Activated naive CD4-positive, alpha-beta T cell treated with anti-CD3 and anti-CD28 coated beads, Interleukin-2, amount 10 ng/mL, durations not matched to agents 7 days and 5 days (primary cell): Measurements from ENCODE around the gene ATP2B2.

Source experiments
- CTCF ChIA-PET: fragments of 350-600 bp; sonication (Branson Sonifier 250); formaldehyde crosslinking; loops from one replicate; lab custom pipeline; 2021; ENCODE audit warnings: antibody characterized with exemption; lab: Charles Lee
- DNase-seq: peaks from one replicate; pipeline ENCODE4 v3.0.0-alpha.2; 2020
- H3K27ac Mint-ChIP-seq: one replicate; pipeline ENCODE4 v1.8.0; 2021; ENCODE audit warnings: mild to moderate bottlenecking, moderate library complexity, mixed read lengths
- H3K27me3 Mint-ChIP-seq: one replicate; pipeline ENCODE4 v1.8.0; 2021; ENCODE audit warnings: mild to moderate bottlenecking, mixed read lengths
- H3K36me3 Mint-ChIP-seq: one replicate; pipeline ENCODE4 v1.8.0; 2021; ENCODE audit warnings: mixed read lengths
- H3K4me1 Mint-ChIP-seq: one replicate; pipeline ENCODE4 v1.8.0; 2021; ENCODE audit warnings: mixed read lengths
- H3K4me3 Mint-ChIP-seq: one replicate; pipeline ENCODE4 v1.8.0; 2021; ENCODE audit warnings: mild to moderate bottlenecking, moderate library complexity, mixed read lengths
- H3K9me3 Mint-ChIP-seq: one replicate; pipeline ENCODE4 v1.8.0; 2021; ENCODE audit warnings: mixed read lengths

The ATP2B2 gene

DNA sequence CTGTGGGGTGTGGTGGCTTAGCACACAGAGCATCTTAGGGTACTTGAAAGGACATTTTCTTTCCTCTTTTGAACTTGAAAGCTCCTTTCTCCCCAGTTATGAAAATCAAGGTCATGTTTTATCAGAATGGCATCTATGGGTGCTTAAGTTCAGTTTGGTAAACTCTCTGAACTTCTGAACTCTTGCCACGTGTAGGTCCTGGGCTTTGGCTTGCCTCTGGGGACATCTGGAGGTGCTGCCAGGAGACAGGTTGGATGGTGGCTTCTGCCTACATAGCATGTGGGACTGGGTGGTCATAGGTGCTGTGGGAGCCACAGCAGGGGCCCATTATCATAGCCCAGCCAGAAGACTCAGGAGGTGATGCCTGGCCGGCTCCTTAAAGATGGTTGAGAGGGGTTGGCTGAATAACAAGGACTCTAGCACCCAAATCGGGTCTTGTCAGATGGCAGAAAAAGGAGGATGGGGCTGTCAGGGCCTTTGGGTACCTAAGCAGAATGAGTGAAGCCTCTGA lies 228.2 kb downstream of the ATP2B2 start:
- DNase-seq = no peak
- H3K4me3 Mint-ChIP-seq = no peak overlapping the region
- H3K36me3 Mint-ChIP-seq = peaks cover 61% of the 10 kb centered on the region
- H3K27ac Mint-ChIP-seq = no peak overlapping the region
- H3K27me3 Mint-ChIP-seq = no peaks in the 10 kb centered on the region
- peaks cover 34% of the 10 kb centered on the region for H3K4me1 Mint-ChIP-seq
- CTCF ChIA-PET = interaction anchor here (0.7 kb wide), 1 partner anchor 184 kb away, joined by 3 read pairs; no protein-coding TSS in a partner anchor
- H3K9me3 Mint-ChIP-seq = no peaks in the 10 kb centered on the region

DNA sequence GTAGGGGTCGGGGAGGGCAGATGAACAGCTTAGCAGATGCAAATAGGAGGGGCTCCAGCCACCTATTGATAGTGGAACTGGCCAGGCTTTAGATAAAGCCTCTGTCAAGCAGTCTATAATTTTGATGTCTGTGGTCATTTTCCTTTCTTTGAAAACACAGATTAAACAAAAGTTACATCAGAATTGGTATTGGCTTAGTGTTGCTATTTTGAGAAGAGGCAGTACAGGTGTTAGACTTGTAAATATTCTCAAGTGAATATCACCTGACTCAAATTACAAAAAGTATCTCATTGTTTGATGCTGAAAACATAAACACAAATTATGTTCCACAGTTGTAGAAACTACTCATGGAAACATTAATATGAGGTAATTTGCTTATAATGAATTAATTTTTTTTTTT lies 230.8 kb downstream of the ATP2B2 start:
- Mint-ChIP-seq H3K27ac (no peak overlapping the region), H3K4me3 (no peak overlapping the region), H3K27me3 (no peaks in the 10 kb centered on the region), H3K36me3 (peaks cover 64% of the 10 kb centered on the region), H3K4me1 (peaks cover 33% of the 10 kb centered on the region), H3K9me3 (no peaks in the 10 kb centered on the region)
- CTCF ChIA-PET = interaction anchor here (1.0 to 1.3 kb wide), 4 partner anchors 10 to 341 kb away, joined by 3 to 4 read pairs (median 4); partner anchors contain the start of gene CRELD1
- no peak for DNase-seq
